Activated CD4-positive, alpha-beta T cell treated with anti-CD3 and anti-CD28 coated beads, Interleukin-2, amount 10 ng/mL, durations not matched to agents 7 days and 5 days (primary cell): ENCODE measurements around the gene OTOF. TPM values are rescaled to one million over a fixed set of nuclear protein-coding genes. Genes with fewer than 3 reads are reported as not detected.

ENCODE experiments used
- CTCF ChIA-PET: fragments of 350-600 bp; sonication (Branson Sonifier 250); formaldehyde crosslinking; loops from one replicate; lab custom pipeline; 2021; ENCODE audit warnings: antibody characterized with exemption; lab: Charles Lee
- POLR2A ChIA-PET: fragments of 350-600 bp; sonication (Branson Sonifier 250); formaldehyde crosslinking; loops from one replicate; lab custom pipeline; 2021; ENCODE audit warnings: antibody characterized with exemption; lab: Charles Lee
- DNase-seq: peaks from one replicate; pipeline ENCODE4 v3.0.0-alpha.2; 2020
- H3K27ac Mint-ChIP-seq: one replicate; pipeline ENCODE4 v1.8.0; 2021; ENCODE audit warnings: mild to moderate bottlenecking, moderate library complexity, mixed read lengths
- H3K27me3 Mint-ChIP-seq: one replicate; pipeline ENCODE4 v1.8.0; 2021; ENCODE audit warnings: mixed read lengths
- H3K36me3 Mint-ChIP-seq: one replicate; pipeline ENCODE4 v1.8.0; 2021; ENCODE audit warnings: low read depth, mixed read lengths
- H3K4me1 Mint-ChIP-seq: one replicate; pipeline ENCODE4 v1.8.0; 2021; ENCODE audit warnings: mixed read lengths
- H3K4me3 Mint-ChIP-seq: one replicate; pipeline ENCODE4 v1.8.0; 2021; ENCODE audit warnings: mild to moderate bottlenecking, moderate library complexity, mixed read lengths
- H3K9me3 Mint-ChIP-seq: one replicate; pipeline ENCODE4 v1.8.0; 2021; ENCODE audit warnings: mixed read lengths
- total RNA-seq, 2 experiments: library from RNA; stranded (reverse); gene quantifications; one replicate each; pipeline ENCODE4 v1.2.3, GENCODE V29; 2021

Gene OTOF
- total RNA-seq, 2 experiments from 2014 or later, result 11.7 to 12.3 TPM

DNA sequence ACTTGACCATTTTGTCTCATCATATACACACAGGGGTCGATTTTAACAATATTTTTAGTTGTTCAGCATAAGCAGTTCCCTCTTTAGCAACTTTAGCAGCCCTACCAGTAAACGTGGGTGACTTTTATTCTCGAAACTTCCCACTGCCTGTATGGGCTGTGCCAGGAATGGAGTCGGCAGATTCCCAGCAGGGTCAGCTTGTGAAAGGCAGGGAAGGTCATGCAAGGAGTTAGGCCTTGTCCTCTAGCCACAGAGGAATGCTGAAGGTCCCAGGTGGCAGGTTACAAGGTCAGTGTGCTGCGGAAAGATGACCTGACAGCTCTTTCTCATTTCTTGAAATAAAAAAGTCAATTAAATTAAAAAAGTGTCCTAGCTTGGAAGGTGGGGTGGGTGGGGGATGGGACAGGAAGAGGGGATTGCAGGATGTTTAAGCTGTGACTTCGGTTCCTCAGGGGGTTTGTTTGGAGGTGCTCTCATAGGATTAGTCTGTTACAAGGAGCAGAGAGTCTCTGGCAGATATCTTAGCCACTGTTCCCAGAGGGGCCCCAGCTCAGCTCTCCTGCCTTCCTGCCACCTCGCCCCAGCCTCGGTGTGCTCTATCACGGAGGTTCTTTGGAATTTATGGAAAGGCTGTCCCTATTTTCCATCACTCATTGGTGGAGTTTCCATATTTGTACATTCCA, 54.8 kb downstream of the OTOF start:
- H3K27me3 Mint-ChIP-seq, result peaks cover 9% of the 10 kb centered on the region

DNA sequence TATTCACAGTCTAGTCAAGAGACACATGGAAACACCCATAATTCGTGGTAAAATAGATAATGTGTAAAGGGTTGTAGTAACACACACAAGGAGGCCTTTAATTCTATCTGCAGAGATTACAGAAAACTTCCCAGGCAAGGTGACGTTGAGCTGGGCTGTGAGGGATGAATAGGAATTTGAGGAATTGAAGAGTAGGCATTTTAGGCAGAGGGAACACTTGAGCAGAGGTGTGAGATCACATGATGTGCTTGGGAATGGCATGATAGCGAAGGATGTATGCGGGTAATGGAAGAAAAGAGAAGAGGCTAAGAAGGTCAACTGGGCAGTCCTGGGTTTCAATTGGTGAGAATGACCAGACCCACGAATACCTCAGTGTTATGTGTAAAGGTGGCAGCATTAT, 56.0 kb downstream of the OTOF start:
- POLR2A ChIA-PET, result no interaction called here
- no peak overlapping the region for H3K27ac Mint-ChIP-seq
- H3K4me3 Mint-ChIP-seq, result no peak overlapping the region
- DNase-seq, result no peak
- CTCF ChIA-PET, result interaction anchor here (0.6 kb wide), 2 partner anchors 1011 to 1475 kb away, joined by 3 to 5 read pairs; no protein-coding TSS in a partner anchor
- peaks cover 14% of the 10 kb centered on the region for H3K27me3 Mint-ChIP-seq
- no peaks in the 10 kb centered on the region for H3K9me3 Mint-ChIP-seq
- H3K36me3 Mint-ChIP-seq, result no peaks in the 10 kb centered on the region
- no peaks in the 10 kb centered on the region for H3K4me1 Mint-ChIP-seq

More for the DNA sequence above, 54.8 kb downstream of the OTOF start:
- no peaks in the 10 kb centered on the region for H3K9me3 Mint-ChIP-seq
- H3K4me3 Mint-ChIP-seq, result no peak overlapping the region
- H3K27ac Mint-ChIP-seq, result no peak overlapping the region
- ChIA-PET CTCF (interaction anchor here (0.6 kb wide), 1 partner anchor 37 kb away, joined by 5 read pairs; no protein-coding TSS in a partner anchor), POLR2A (no interaction called here)
- no peaks in the 10 kb centered on the region for H3K4me1 Mint-ChIP-seq
- no peaks in the 10 kb centered on the region for H3K36me3 Mint-ChIP-seq
- no peak for DNase-seq

DNA sequence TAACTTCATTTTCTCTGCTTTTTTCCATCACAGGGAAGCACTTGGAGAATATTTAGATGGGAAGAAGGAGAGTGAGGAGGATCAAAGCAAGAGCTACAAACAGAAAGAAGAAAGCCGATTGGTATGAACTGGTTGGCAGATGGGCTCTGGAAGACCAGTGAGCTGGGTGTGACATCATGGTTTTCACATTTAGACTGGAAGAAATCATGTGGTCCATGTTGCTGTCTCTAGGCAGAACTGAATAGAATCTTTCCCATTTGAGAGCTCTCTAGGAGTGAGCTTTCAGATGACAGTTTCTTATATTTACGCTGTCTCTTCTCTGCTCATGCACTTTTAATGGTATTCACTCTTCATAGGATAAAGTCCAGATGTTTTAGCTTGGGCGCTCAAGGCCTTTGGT, 63.6 kb downstream of the OTOF start:
- Mint-ChIP-seq H3K9me3 (peaks cover 3% of the 10 kb centered on the region), H3K4me3 (no peak overlapping the region), H3K4me1 (peaks cover 9% of the 10 kb centered on the region), H3K27ac (no peak overlapping the region), H3K36me3 (no peaks in the 10 kb centered on the region), H3K27me3 (peaks cover 7% of the 10 kb centered on the region)
- ChIA-PET POLR2A (interaction anchor here (0.9 to 1.2 kb wide), 2 partner anchors 16 to 68 kb away, joined by 3 read pairs; partner anchors contain the start of gene ADGRF3), CTCF (interaction anchor here (0.9 kb wide), 1 partner anchor 10 kb away, joined by 3 read pairs; no protein-coding TSS in a partner anchor)
- DNase-seq, result no peak

DNA sequence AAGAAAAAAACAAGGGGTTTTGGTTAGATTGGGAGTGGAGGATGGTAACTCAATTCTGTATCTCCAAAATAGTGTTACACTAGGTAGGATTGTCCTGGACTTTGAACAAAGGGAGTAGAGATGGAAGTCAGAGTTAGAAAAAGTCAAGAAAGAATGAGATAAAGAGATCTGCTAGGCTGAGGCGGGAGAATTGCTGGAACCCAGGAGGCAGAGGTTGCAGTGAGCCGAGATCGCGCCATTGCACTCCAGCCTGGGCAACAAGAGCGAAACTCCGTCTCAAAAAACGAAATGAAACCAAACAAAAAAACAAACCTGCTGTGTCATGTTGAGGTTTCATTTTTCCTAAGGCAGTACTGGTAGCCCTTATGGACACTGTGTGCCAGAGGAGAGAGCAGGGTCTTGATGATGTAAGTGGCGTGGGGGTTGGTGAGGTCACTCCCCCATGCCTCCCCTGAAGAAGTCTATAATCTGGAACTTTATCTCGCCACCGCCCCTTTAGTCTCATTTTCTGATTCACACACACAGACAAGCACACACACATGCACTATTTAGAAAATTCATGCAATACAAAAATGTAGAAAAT, 65.7 kb downstream of the OTOF start:
- POLR2A ChIA-PET, result no interaction called here
- Mint-ChIP-seq H3K4me1 (peaks cover 9% of the 10 kb centered on the region), H3K4me3 (peak overlapping the region; percentile 12), H3K36me3 (no peaks in the 10 kb centered on the region), H3K9me3 (peaks cover 3% of the 10 kb centered on the region), H3K27me3 (peaks cover 10% of the 10 kb centered on the region), H3K27ac (peak overlapping the region; percentile 58)
- CTCF ChIA-PET, result interaction anchor here (1.5 kb wide), 1 partner anchor 13 kb away, joined by 3 read pairs; no protein-coding TSS in a partner anchor
- DNase-seq, result peak; percentile 14

DNA sequence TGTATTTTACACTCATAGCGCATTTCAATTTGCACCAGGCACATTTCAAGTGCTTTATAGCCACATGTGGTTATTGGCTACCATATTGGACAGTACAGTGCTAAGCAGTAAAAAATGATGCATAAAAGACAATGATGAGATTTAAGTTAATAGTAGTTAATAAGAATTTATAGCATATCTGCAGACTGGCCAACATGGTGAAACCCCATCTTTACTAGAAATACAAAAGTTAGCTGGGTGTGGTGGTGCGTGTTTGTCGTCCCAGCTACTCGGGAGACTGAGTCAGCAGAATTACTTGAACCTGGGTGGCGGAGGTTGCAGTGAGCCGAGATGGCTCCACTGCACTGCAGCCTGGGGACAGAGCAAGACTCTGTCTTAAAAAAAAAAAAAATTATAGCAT, 66.5 kb downstream of the OTOF start:
- no peak overlapping the region for H3K4me3 Mint-ChIP-seq
- peaks cover 9% of the 10 kb centered on the region for H3K4me1 Mint-ChIP-seq
- no peak overlapping the region for H3K27ac Mint-ChIP-seq
- H3K36me3 Mint-ChIP-seq, result no peaks in the 10 kb centered on the region
- no peak for DNase-seq
- H3K9me3 Mint-ChIP-seq, result peaks cover 3% of the 10 kb centered on the region
- ChIA-PET CTCF (interaction anchor here (1.0 to 1.5 kb wide), 3 partner anchors 10 to 14 kb away, joined by 3 to 4 read pairs (median 3); partner anchors contain the start of gene DRC1), POLR2A (no interaction called here)
- peaks cover 10% of the 10 kb centered on the region for H3K27me3 Mint-ChIP-seq

DNA sequence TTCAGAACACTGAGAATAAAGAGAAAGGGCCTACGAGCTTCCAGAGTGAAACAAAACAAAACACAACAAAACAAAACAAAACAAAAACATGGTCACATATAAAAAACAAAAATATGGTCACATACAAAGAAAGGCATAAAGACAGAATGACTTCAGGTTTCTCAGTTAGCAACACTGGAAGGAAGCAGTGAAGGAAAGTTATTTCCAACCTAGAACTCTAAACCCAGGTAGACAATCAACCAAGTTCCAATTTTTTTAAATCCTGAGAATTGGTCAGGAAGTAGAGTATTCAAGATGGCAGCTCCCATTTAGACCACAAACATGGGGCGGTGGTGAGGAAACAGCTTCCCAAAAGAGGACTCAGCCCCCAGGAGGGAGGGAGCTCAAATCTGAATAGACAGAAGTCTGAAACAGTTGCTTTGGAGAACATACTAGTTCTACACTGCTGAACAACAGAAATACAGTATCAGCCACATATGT, 67.1 kb downstream of the OTOF start:
- H3K4me1 Mint-ChIP-seq, result peaks cover 9% of the 10 kb centered on the region
- CTCF ChIA-PET, result interaction anchor here (1.0 to 1.5 kb wide), 3 partner anchors 9 to 13 kb away, joined by 3 to 4 read pairs (median 3); partner anchors contain the start of gene DRC1
- H3K9me3 Mint-ChIP-seq, result peaks cover 3% of the 10 kb centered on the region
- H3K27ac Mint-ChIP-seq, result no peak overlapping the region
- no peak overlapping the region for H3K4me3 Mint-ChIP-seq
- POLR2A ChIA-PET, result no interaction called here
- no peaks in the 10 kb centered on the region for H3K36me3 Mint-ChIP-seq
- DNase-seq, result no peak
- peaks cover 10% of the 10 kb centered on the region for H3K27me3 Mint-ChIP-seq

DNA sequence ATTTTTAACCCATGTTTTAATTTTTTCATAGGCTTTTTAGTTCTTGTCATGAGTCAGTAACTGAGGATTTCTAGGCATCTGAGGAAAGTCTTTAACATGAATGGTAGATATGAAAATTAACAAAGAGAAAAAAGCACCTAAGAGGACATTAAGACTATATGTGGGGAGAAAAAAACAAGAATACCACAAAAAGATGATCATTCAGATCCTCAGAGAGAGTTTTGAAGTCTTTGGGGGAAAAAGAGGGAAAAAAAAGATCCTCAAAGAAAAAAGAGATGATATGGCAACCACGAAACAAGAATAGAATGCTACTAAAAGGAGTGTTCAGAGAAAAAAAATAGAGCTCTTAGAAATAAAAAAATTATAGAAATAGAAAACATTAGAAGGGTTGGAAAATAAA, 68.1 kb downstream of the OTOF start:
- CTCF ChIA-PET, result interaction anchor here (0.5 to 1.8 kb wide), 4 partner anchors 8 to 330 kb away, joined by 3 to 8 read pairs (median 4); no protein-coding TSS in a partner anchor

DNA sequence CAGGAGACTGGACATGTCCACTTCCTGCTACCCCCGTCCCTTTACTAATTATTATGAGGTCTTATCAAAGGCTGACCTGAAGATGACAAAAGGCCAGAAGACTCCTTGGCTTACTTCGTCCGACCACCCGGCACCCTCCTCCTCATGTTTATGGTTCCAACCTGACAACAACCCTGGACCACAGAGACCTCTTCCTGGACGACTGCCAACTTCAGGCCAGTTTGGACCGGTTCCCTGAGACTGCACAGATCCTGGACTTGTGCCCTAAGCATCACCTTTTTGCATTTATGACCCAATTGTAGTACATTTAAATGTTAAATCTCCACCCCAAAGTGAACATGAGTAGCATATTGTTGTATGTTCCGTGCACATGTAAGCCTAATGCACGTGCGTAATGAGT, 70.4 kb downstream of the OTOF start:
- ChIA-PET POLR2A (no interaction called here), CTCF (no interaction called here)
- no peak for DNase-seq
- H3K36me3 Mint-ChIP-seq, result no peaks in the 10 kb centered on the region
- H3K27me3 Mint-ChIP-seq, result peaks cover 10% of the 10 kb centered on the region
- peaks cover 9% of the 10 kb centered on the region for H3K4me1 Mint-ChIP-seq
- H3K4me3 Mint-ChIP-seq, result no peak overlapping the region
- H3K27ac Mint-ChIP-seq, result no peak overlapping the region
- peaks cover 3% of the 10 kb centered on the region for H3K9me3 Mint-ChIP-seq

More for the DNA sequence above, 68.1 kb downstream of the OTOF start:
- H3K27ac Mint-ChIP-seq, result no peak overlapping the region
- peaks cover 3% of the 10 kb centered on the region for H3K9me3 Mint-ChIP-seq
- no peak overlapping the region for H3K4me3 Mint-ChIP-seq
- no peaks in the 10 kb centered on the region for H3K36me3 Mint-ChIP-seq
- DNase-seq, result no peak
- POLR2A ChIA-PET, result no interaction called here
- H3K27me3 Mint-ChIP-seq, result peaks cover 10% of the 10 kb centered on the region
- H3K4me1 Mint-ChIP-seq, result peaks cover 9% of the 10 kb centered on the region

Other genes starting within 250 kb of the OTOF start
- gene HADHA, start 233.5 kb downstream of the OTOF start, total RNA-seq, result 100 to 1,000 TPM; 117 to 124 TPM
- 10 to 100 TPM; 65.2 to 72.7 TPM for gene HADHB, start 233.2 kb downstream of the OTOF start, total RNA-seq
- 10 to 100 TPM; 26.9 to 29.7 TPM for gene SELENOI, start 132.0 kb downstream of the OTOF start, total RNA-seq
- 1 to 10 TPM; 6.5 to 7.4 TPM for gene ADGRF3, start 131.3 kb downstream of the OTOF start, total RNA-seq
- not detected for gene DRC1, start 76.2 kb downstream of the OTOF start, total RNA-seq
- gene CIB4, start 163.2 kb upstream of the OTOF start, total RNA-seq, result not detected
- gene KCNK3, start 214.6 kb upstream of the OTOF start, total RNA-seq, result not detected